Endothelial cell of umbilical vein (primary cell): ENCODE results near the gene TPD52L2. TPM values are rescaled to one million over a fixed set of nuclear protein-coding genes. Genes with fewer than 3 reads are reported as not detected.

Source experiments
- BruUV-seq: library from RNA; stranded (reverse); fragments of 400-500 nt; replicated peaks from 2 replicates; lab custom pipeline; 2021; lab: Mats Ljungman, UMichigan
- CTCF ChIA-PET: fragments of 300-600, 350-600 bp; sonication (Branson Sonifier 250); formaldehyde crosslinking; loops from one replicate; lab custom pipeline; 2021; ENCODE audit warnings: antibody characterized with exemption, inconsistent platforms; lab: Charles Lee
- POLR2A ChIA-PET: fragments of 300-600, 350-600 bp; sonication (Branson Sonifier 250); formaldehyde crosslinking; loops from one replicate; lab custom pipeline; 2021; ENCODE audit warnings: antibody characterized with exemption, inconsistent platforms; lab: Charles Lee
- DNase-seq: peaks from one replicate; pipeline ENCODE4 v3.0.0-alpha.2; 2011; ENCODE audit warnings: low read depth, low spot score
- FAIRE-seq: peaks from 2 replicates; lab custom pipeline; 2011; peaks lifted over from hg19 to GRCh38; lab: Jason Lieb, UNC
- H2AFZ ChIP-seq: 2 replicates; pipeline ENCODE4 v1.6.0; 2012; ENCODE audit warnings: low read depth, low read length, control low read depth, inconsistent platforms
- H3K27ac ChIP-seq: 2 replicates; pipeline ENCODE4 v1.5.1; 2011; ENCODE audit warnings: low read depth, mild to moderate bottlenecking, control low read depth, low read length, moderate library complexity; ENCODE audit not compliant: insufficient read depth
- H3K27me3 ChIP-seq, 2 experiments: 2 replicates each; pipeline versions ENCODE4 v1.6.0 to v1.6.1; 2011; ENCODE audit warnings: low read length in 2 of 2, mixed read lengths in 1 of 2; ENCODE audit not compliant: control insufficient read depth in 2 of 2, insufficient read depth in 2 of 2
- H3K36me3 ChIP-seq, 2 experiments: 2 replicates in 1 of 2; 3 replicates in 1 of 2; pipeline ENCODE4 v1.5.1; 2011; ENCODE audit warnings: low read length in 2 of 2, mild to moderate bottlenecking in 1 of 2, moderate library complexity in 1 of 2; ENCODE audit not compliant: control insufficient read depth in 2 of 2, insufficient read depth in 2 of 2; ENCODE audit errors: extremely low read depth in 1 of 2
- H3K4me1 ChIP-seq: 3 replicates; pipeline ENCODE4 v1.5.1; 2011; ENCODE audit warnings: mild to moderate bottlenecking, low read length; ENCODE audit not compliant: control insufficient read depth, insufficient read depth; ENCODE audit errors: extremely low read depth
- H3K4me2 ChIP-seq: 2 replicates; pipeline ENCODE4 v1.6.1; 2011; ENCODE audit warnings: low read length, control low read depth, mixed read lengths; ENCODE audit not compliant: insufficient read depth
- H3K4me3 ChIP-seq, 3 experiments: fragments of 200-600 bp in 1 of 3; sonication (generic), shearing (Covaris generic) in 1 of 3; replicated peaks in 1 of 3; 2 replicates each; pipeline ENCODE4 v1.5.1; 2011 to 2016; ENCODE audit warnings: control low read depth in 3 of 3, low read length in 3 of 3, mild to moderate bottlenecking in 2 of 3, inconsistent platforms in 1 of 3, low read depth in 1 of 3, moderate library complexity in 1 of 3; ENCODE audit not compliant: insufficient read depth in 1 of 3
- H3K79me2 ChIP-seq: 2 replicates; pipeline ENCODE4 v1.6.0; 2012; ENCODE audit warnings: low read length, inconsistent platforms; ENCODE audit not compliant: control insufficient read depth, insufficient read depth
- H3K9ac ChIP-seq: replicated peaks from 2 replicates; pipeline ENCODE3; 2011; ENCODE audit warnings: low read length, control low read depth; ENCODE audit not compliant: insufficient read depth; ENCODE audit errors: extremely low read depth
- H3K9me1 ChIP-seq: replicated peaks from 3 replicates; pipeline ENCODE4 v1.6.0; 2011; ENCODE audit warnings: mild to moderate bottlenecking, low read length; ENCODE audit not compliant: control insufficient read depth, insufficient read depth; ENCODE audit errors: extremely low read depth
- H3K9me3 ChIP-seq: replicated peaks from 2 replicates; pipeline ENCODE4 v1.5.1; 2012; ENCODE audit warnings: low read length, inconsistent platforms; ENCODE audit not compliant: control insufficient read depth, insufficient read depth
- H4K20me1 ChIP-seq: replicated peaks from 2 replicates; pipeline ENCODE3; 2011; ENCODE audit warnings: mild to moderate bottlenecking, low read length; ENCODE audit not compliant: control insufficient read depth, insufficient read depth; ENCODE audit errors: extremely low read depth
- EZH2 ChIP-seq: IDR thresholded peaks from 2 replicates; pipeline ENCODE4 v1.6.1; 2012; ENCODE audit warnings: borderline replicate concordance, low read depth, mild to moderate bottlenecking, moderate library complexity, low read length, inconsistent platforms; ENCODE audit not compliant: severe bottlenecking
- FOS ChIP-seq: IDR thresholded peaks from 2 replicates; pipeline ENCODE4 v1.6.1; 2011; ENCODE audit warnings: mild to moderate bottlenecking, low read length, moderate library complexity, borderline replicate concordance; ENCODE audit not compliant: insufficient read depth
- GATA2 ChIP-seq: IDR thresholded peaks from 2 replicates; pipeline ENCODE4 v1.7.0; 2011; ENCODE audit warnings: low read depth, mild to moderate bottlenecking, moderate library complexity, mixed read lengths, low read length; ENCODE audit not compliant: insufficient read length, insufficient read depth
- JUN ChIP-seq: IDR thresholded peaks from 2 replicates; pipeline ENCODE4 v1.6.1; 2011; ENCODE audit warnings: borderline replicate concordance, low read depth; ENCODE audit not compliant: insufficient read length, insufficient read depth
- MYC ChIP-seq: IDR thresholded peaks from one replicate; pipeline ENCODE4 v1.6.1; 2011; ENCODE audit warnings: mild to moderate bottlenecking, low read depth, low read length
- POLR2A ChIP-seq: IDR thresholded peaks from 2 replicates; pipeline ENCODE4 v1.6.1; 2012; ENCODE audit warnings: low read depth, mild to moderate bottlenecking, control low read depth, low read length
- POLR2AphosphoS5 ChIP-seq: IDR thresholded peaks from 2 replicates; pipeline ENCODE4 v1.6.1; 2012; ENCODE audit warnings: low read depth, mild to moderate bottlenecking, control low read depth, low read length, moderate library complexity; ENCODE audit not compliant: insufficient read depth
- dilution Hi-C: fragments of 300-500 bp; cut with MboI; formaldehyde crosslinking; loops from one replicate; pipeline ENCODE4 v1.15.0; 2019; ENCODE audit warnings: low sequenced_read_pairs; ENCODE audit not compliant: extremely low pct_ligation_motif_present
- intact Hi-C: fragments of 100-400 bp; cut with micrococcal nuclease; formaldehyde crosslinking; loops from one replicate; pipeline ENCODE4 v1.10.0; 2022
- polyA plus RNA-seq, 4 experiments: library from polyadenylated mRNA; depleted of rRNA in 3 of 4; stranded (reverse) in 3 of 4; unstranded in 1 of 4; fragments of >200 nt; gene quantifications; 2 replicates each; pipeline versions ENCODE4 v1.2.1 to v1.2.3, GENCODE V29; 2011 to 2012; ENCODE audit warnings: missing spikeins in 1 of 4
- total RNA-seq: library from RNA; stranded (reverse); gene quantifications from 2 replicates; pipeline ENCODE4 v1.2.3, GENCODE V29; 2021
- TF ChIP-seq, protein P1 (sequence below): IDR thresholded peaks from 2 replicates; pipeline ENCODE4 v1.6.1; 2011; ENCODE audit not compliant: insufficient read depth, insufficient read length
- TF ChIP-seq, protein P2 (sequence below), 2 donors: IDR thresholded peaks; 1 replicate in 1 of 2; 2 replicates in 1 of 2; pipeline ENCODE4 v1.5.1; 2011; ENCODE audit warnings: low read length in 2 of 2, mild to moderate bottlenecking in 2 of 2, moderate library complexity in 2 of 2, control low read depth in 1 of 2, inconsistent platforms in 1 of 2, low read depth in 1 of 2; ENCODE audit not compliant: insufficient read depth in 1 of 2; ENCODE audit errors: extremely low read depth in 1 of 2

The TPD52L2 gene
- total and polyA plus RNA-seq, 2 donors (not counting 3 experiments of a cell fraction or from before 2014, with no cell fraction given), result 123 to 142 TPM

DNA sequence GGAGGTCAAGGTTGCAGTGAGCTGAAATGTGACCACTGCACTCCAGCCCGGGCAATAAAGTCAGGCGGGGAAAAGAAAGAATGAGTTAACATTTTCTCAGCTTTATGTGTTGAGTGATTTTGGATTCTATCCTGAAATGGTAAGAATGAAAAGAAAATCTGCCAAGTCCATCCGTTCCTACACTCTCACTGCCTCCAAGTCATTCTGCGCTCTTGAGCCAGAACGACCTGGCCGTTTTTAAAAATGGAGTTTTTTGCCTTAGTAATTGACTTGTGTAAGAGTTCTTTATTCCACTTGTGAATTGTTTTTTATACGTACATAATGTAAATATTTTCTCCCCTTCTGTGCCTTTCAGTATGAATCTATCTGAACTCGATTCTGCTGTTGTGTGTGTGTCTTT is 58.6 kb downstream of the TPD52L2 start:
- no peaks in the 10 kb centered on the region for H3K4me1 ChIP-seq
- H2AFZ ChIP-seq, result no peak overlapping the region
- no peak overlapping the region for H3K9ac ChIP-seq
- no peak overlapping the region for H3K27ac ChIP-seq
- H3K79me2 ChIP-seq, result peaks cover 76% of the 10 kb centered on the region
- H3K9me3 ChIP-seq, result no peaks in the 10 kb centered on the region
- no peaks in the 10 kb centered on the region for H3K9me1 ChIP-seq
- ChIA-PET POLR2A (no interaction called here), CTCF (interaction anchor here (1.2 kb wide), 1 partner anchor 50 kb away, joined by 3 read pairs; no protein-coding TSS in a partner anchor)
- DNase-seq (no peak), FAIRE-seq (no peak)
- peaks cover 8% of the 10 kb centered on the region for H4K20me1 ChIP-seq
- no peak overlapping the region for H3K4me2 ChIP-seq
- H3K36me3 ChIP-seq, result peaks cover 10 to 13% of the 10 kb centered on the region in 2 experiments
- intact Hi-C loops, result no loop called here
- TF ChIP-seq EZH2 (no peak), GATA2 (no peak), POLR2AphosphoS5 (no peak), FOS (no peak), JUN (no peak), MYC (no peak), POLR2A (no peak)
- TF ChIP-seq, protein P1, sequence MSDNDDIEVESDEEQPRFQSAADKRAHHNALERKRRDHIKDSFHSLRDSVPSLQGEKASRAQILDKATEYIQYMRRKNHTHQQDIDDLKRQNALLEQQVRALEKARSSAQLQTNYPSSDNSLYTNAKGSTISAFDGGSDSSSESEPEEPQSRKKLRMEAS, result no peak
- TF ChIP-seq, protein P2, sequence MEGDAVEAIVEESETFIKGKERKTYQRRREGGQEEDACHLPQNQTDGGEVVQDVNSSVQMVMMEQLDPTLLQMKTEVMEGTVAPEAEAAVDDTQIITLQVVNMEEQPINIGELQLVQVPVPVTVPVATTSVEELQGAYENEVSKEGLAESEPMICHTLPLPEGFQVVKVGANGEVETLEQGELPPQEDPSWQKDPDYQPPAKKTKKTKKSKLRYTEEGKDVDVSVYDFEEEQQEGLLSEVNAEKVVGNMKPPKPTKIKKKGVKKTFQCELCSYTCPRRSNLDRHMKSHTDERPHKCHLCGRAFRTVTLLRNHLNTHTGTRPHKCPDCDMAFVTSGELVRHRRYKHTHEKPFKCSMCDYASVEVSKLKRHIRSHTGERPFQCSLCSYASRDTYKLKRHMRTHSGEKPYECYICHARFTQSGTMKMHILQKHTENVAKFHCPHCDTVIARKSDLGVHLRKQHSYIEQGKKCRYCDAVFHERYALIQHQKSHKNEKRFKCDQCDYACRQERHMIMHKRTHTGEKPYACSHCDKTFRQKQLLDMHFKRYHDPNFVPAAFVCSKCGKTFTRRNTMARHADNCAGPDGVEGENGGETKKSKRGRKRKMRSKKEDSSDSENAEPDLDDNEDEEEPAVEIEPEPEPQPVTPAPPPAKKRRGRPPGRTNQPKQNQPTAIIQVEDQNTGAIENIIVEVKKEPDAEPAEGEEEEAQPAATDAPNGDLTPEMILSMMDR (IDR thresholded peaks at IDR 0.05; ENCODE audit: extremely low read depth in 1 of 2, insufficient read depth in 1 of 2, low read depth in 1 of 2, low read length in 2 of 2), result no peak
- dilution Hi-C loops, result no loop called here
- no peak overlapping the region for H3K4me3 ChIP-seq
- BruUV-seq, result no TSS peak
- H3K27me3 ChIP-seq, result no peaks in the 10 kb centered on the region
